ENCODE results near the gene PCK1. TPM values are rescaled to one million over a fixed set of nuclear protein-coding genes. Genes with fewer than 3 reads are reported as not detected.
A peak's percentile ranks its signal among the peaks of the same experiment; 100 is the strongest.

Gene PCK1
- total and polyA plus RNA-seq, 9 donors, result 0.30 to 133 (median 1.9) TPM

GRCh38 chr20:57611586-57612311, 50.8 kb downstream of the PCK1 start:
- H3K4me3 ChIP-seq, result no peak overlapping the region
- no peak overlapping the region for H3K27ac ChIP-seq
- intact Hi-C loops (cut with DNase I), result no loop called here
- DNase-seq, result peak in 1 of 5 donors; percentile 10
- H3K4me1 ChIP-seq (ENCODE audit: insufficient read depth), result no peaks in the 10 kb centered on the region
- H3K9me3 ChIP-seq, result no peaks in the 10 kb centered on the region
- no peaks in the 10 kb centered on the region for H3K27me3 ChIP-seq
- 81 to 83% (median 81%) methylated on average over 18 of the region's 18 CpGs for WGBS, 3 donors
- TF ChIP-seq CTCF (IDR thresholded peaks at IDR 0.05), result no peak
- H3K36me3 ChIP-seq, result no peaks in the 10 kb centered on the region

- DNase-seq, result peak in 1 of 5 donors; percentile 3
Measured at GRCh38 chr20:57612436-57612835, 51.5 kb downstream of the PCK1 start.

GRCh38 chr20:57612916-57613315, 52.0 kb downstream of the PCK1 start:
- intact Hi-C loops (cut with DNase I), result no loop called here
- Histone ChIP-seq H3K9me3 (no peaks in the 10 kb centered on the region), H3K4me3 (no peak overlapping the region), H3K27ac (no peak overlapping the region), H3K27me3 (no peaks in the 10 kb centered on the region), H3K4me1 (ENCODE audit: insufficient read depth) (no peaks in the 10 kb centered on the region), H3K36me3 (no peaks in the 10 kb centered on the region)
- TF ChIP-seq POLR2A (IDR thresholded peaks at IDR 0.05) (no peak), EP300 (IDR thresholded peaks at IDR 0.05) (no peak), CTCF (IDR thresholded peaks at IDR 0.05) (no peak)
- peak in 1 of 5 donors; percentile 3 for DNase-seq
- 82 to 96% (median 84%) methylated on average over 7 of the region's 7 CpGs for WGBS, 3 donors

More at GRCh38 chr20:57612436-57612835, 51.5 kb downstream of the PCK1 start:
- intact Hi-C loops (cut with DNase I), result no loop called here
- Histone ChIP-seq H3K27me3 (no peaks in the 10 kb centered on the region), H3K4me1 (ENCODE audit: insufficient read depth) (no peaks in the 10 kb centered on the region), H3K27ac (no peak overlapping the region), H3K9me3 (no peaks in the 10 kb centered on the region), H3K4me3 (no peak overlapping the region), H3K36me3 (no peaks in the 10 kb centered on the region)
- TF ChIP-seq CTCF (IDR thresholded peaks at IDR 0.05), result no peak
- TF ChIP-seq EP300 (IDR thresholded peaks at IDR 0.05), result no peak
- no peak for TF ChIP-seq POLR2A (IDR thresholded peaks at IDR 0.05)
- 87 to 90% (median 87%) methylated on average over 7 of the region's 7 CpGs for WGBS, 3 donors

GRCh38 chr20:57613481-57613921, 52.6 kb downstream of the PCK1 start:
- H3K4me3 ChIP-seq, result no peak overlapping the region
- DNase-seq, result peak in 2 of 5 donors; percentile 3 to 10

More at GRCh38 chr20:57613481-57613921, 52.6 kb downstream of the PCK1 start:
- Histone ChIP-seq H3K4me1 (ENCODE audit: insufficient read depth) (no peaks in the 10 kb centered on the region), H3K27me3 (no peaks in the 10 kb centered on the region), H3K9me3 (no peaks in the 10 kb centered on the region), H3K27ac (no peak overlapping the region), H3K36me3 (no peaks in the 10 kb centered on the region)
- intact Hi-C loops (cut with DNase I), result no loop called here
- no peak for TF ChIP-seq CTCF (IDR thresholded peaks at IDR 0.05)
- TF ChIP-seq POLR2A (IDR thresholded peaks at IDR 0.05), result no peak
- TF ChIP-seq EP300 (IDR thresholded peaks at IDR 0.05), result no peak
- WGBS, 3 donors, result 85 to 92% (median 88%) methylated on average over 12 of the region's 12 CpGs

All from ovary (tissue), 9 donors.